HCT116 (cell line): ENCODE results near the gene DIS3L. TPM values are rescaled to one million over a fixed set of nuclear protein-coding genes. Genes with fewer than 3 reads are reported as not detected.
"Not testable (repeated sequence)": the region's sequence is repeated elsewhere in the genome, so short reads cannot be mapped to it uniquely, and the experiment has no call there.

ENCODE experiments used
- ATAC-seq: fragments of 200-7000 bp; cut with Tn5 transposase; 2 replicates; pipeline ENCODE4 v1.9.1; 2020; ENCODE audit warnings: mild to moderate bottlenecking, moderate library complexity
- BruUV-seq: library from RNA; stranded (reverse); fragments of 400-500 nt; replicated peaks from 2 replicates; lab custom pipeline; 2021; lab: Mats Ljungman, UMichigan
- CTCF ChIA-PET: fragments of 300-600 bp; sonication (Branson Sonifier 250); formaldehyde crosslinking; loops from one replicate; lab custom pipeline; 2021; ENCODE audit warnings: antibody characterized with exemption; lab: Charles Lee
- POLR2A ChIA-PET: fragments of 300-600, 350-600 bp; sonication (Branson Sonifier 250); formaldehyde crosslinking; loops from one replicate; lab custom pipeline; 2021; ENCODE audit warnings: antibody characterized with exemption; lab: Charles Lee
- RAD21 ChIA-PET, 2 experiments: fragments of 300-600 bp; sonication (Branson Sonifier 250); formaldehyde crosslinking; loops; one replicate each; lab custom pipeline; 2023; ENCODE audit warnings: low total read pairs in 2 of 2; ENCODE audit not compliant: uncharacterized antibody in 2 of 2, unreplicated experiment in 2 of 2, low non-redundant PET in 1 of 2; lab: Charles Lee
- DNase-seq: peaks from one replicate; pipeline ENCODE4 v3.0.0-alpha.2; 2010; ENCODE audit warnings: low read depth, low spot score
- H2AFZ ChIP-seq: fragments of 200-600 bp; shearing (Covaris generic), sonication (generic); 2 replicates; pipeline ENCODE4 v1.6.1; 2017; ENCODE audit warnings: low read depth, mixed run types, mixed read lengths, antibody characterized with exemption, low read length; ENCODE audit not compliant: poor library complexity, severe bottlenecking
- H3K27ac ChIP-seq: 2 replicates; pipeline ENCODE4 v1.5.1; 2012; ENCODE audit warnings: low read depth, low read length
- H3K27me3 ChIP-seq: fragments of 200-600 bp; sonication (generic); 2 replicates; pipeline ENCODE4 v1.6.1; 2016; ENCODE audit warnings: mixed run types, low read length, mixed read lengths; ENCODE audit not compliant: insufficient read depth
- H3K36me3 ChIP-seq, 2 experiments: fragments of 200-500 bp in 1 of 2; fragments of 200-600 bp in 1 of 2; sonication (Bioruptor generic) in 1 of 2; sonication (generic) in 1 of 2; 2 replicates each; pipeline versions ENCODE4 v1.5.1 to v1.6.1; 2014 to 2016; ENCODE audit warnings: low read length in 2 of 2, inconsistent platforms in 1 of 2, mixed read lengths in 1 of 2, mixed run types in 1 of 2; ENCODE audit not compliant: insufficient read depth in 2 of 2, control insufficient read depth in 1 of 2
- H3K4me1 ChIP-seq, 2 experiments: fragments of 200-600 bp in 1 of 2; sonication (generic) in 1 of 2; 2 replicates each; pipeline versions ENCODE4 v1.5.1 to v1.6.1; 2012 to 2017; ENCODE audit warnings: low read length in 2 of 2, inconsistent platforms in 1 of 2, mild to moderate bottlenecking in 1 of 2, mixed read lengths in 1 of 2, mixed run types in 1 of 2, moderate library complexity in 1 of 2; ENCODE audit not compliant: insufficient read depth in 2 of 2, control insufficient read depth in 1 of 2
- H3K4me2 ChIP-seq: fragments of 200-600 bp; sonication (generic); 2 replicates; pipeline ENCODE4 v1.6.1; 2017; ENCODE audit warnings: mixed run types, low read length, mixed read lengths
- H3K4me3 ChIP-seq, 2 experiments: fragments of 200-600 bp in 1 of 2; sonication (generic) in 1 of 2; replicated peaks in 1 of 2; 2 replicates each; pipeline ENCODE4 v1.5.1; 2011 to 2016; ENCODE audit warnings: low read length in 2 of 2, control low read depth in 1 of 2, low read depth in 1 of 2, mild to moderate bottlenecking in 1 of 2, mixed read lengths in 1 of 2, mixed run types in 1 of 2
- H3K79me2 ChIP-seq: fragments of 200-600 bp; sonication (generic); 2 replicates; pipeline ENCODE4 v1.6.1; 2017; ENCODE audit warnings: mild to moderate bottlenecking, mixed run types, low read length, moderate library complexity, mixed read lengths; ENCODE audit not compliant: insufficient read depth
- H3K9ac ChIP-seq: fragments of 200-600 bp; sonication (generic); 2 replicates; pipeline ENCODE4 v1.6.1; 2016; ENCODE audit warnings: low read length, mixed read lengths
- H3K9me2 ChIP-seq: fragments of 200-600 bp; sonication (generic), shearing (Covaris generic); 2 replicates; pipeline ENCODE4 v1.6.1; 2017; ENCODE audit warnings: mixed run types, mild to moderate bottlenecking, moderate library complexity; ENCODE audit not compliant: insufficient read depth
- H3K9me3 ChIP-seq, 2 experiments: fragments of 200-500 bp in 1 of 2; fragments of 200-600 bp in 1 of 2; sonication (Bioruptor generic) in 1 of 2; sonication (generic) in 1 of 2; 2 replicates each; pipeline ENCODE4 v1.6.1; 2014 to 2017; ENCODE audit warnings: low read length in 2 of 2, mixed read lengths in 2 of 2, inconsistent platforms in 1 of 2, low read depth in 1 of 2, mild to moderate bottlenecking in 1 of 2, mixed run types in 1 of 2, moderate library complexity in 1 of 2; ENCODE audit not compliant: control insufficient read depth in 1 of 2, insufficient read depth in 1 of 2
- H4K20me1 ChIP-seq: fragments of 200-600 bp; sonication (generic), shearing (Covaris generic); 2 replicates; pipeline ENCODE4 v1.6.1; 2017; ENCODE audit warnings: mixed run types, mild to moderate bottlenecking, moderate library complexity; ENCODE audit not compliant: insufficient read depth
- CBX3 ChIP-seq: IDR thresholded peaks from 2 replicates; pipeline ENCODE4 v1.6.1; 2012; ENCODE audit warnings: low read depth
- EZH2 ChIP-seq: fragments of 200-600 bp; sonication (generic); IDR thresholded peaks from 2 replicates; pipeline ENCODE4 v1.6.1; 2017; ENCODE audit warnings: antibody characterized with exemption, mixed run types
- JUND ChIP-seq: IDR thresholded peaks from 2 replicates; pipeline ENCODE4 v1.6.1; 2012
- REST ChIP-seq: IDR thresholded peaks from 2 replicates; pipeline ENCODE4 v1.6.1; 2012; ENCODE audit warnings: low read depth
- SIN3A ChIP-seq: IDR thresholded peaks from 2 replicates; pipeline ENCODE4 v1.6.1; 2012; ENCODE audit warnings: low read depth
- SP1 ChIP-seq: IDR thresholded peaks from 2 replicates; pipeline ENCODE4 v1.6.1; 2012; ENCODE audit warnings: low read depth
- ZBTB33 ChIP-seq: IDR thresholded peaks from 2 replicates; pipeline ENCODE4 v1.6.1; 2011; ENCODE audit warnings: mild to moderate bottlenecking, low read length, moderate library complexity; ENCODE audit not compliant: insufficient replicate concordance; ENCODE audit errors: extremely low read depth
- intact Hi-C: fragments of 100-400 bp; cut with micrococcal nuclease; formaldehyde crosslinking; loops from 2 replicates; pipeline ENCODE4 v1.10.0; 2022
- total RNA-seq: library from RNA; stranded (reverse); gene quantifications from one replicate; pipeline ENCODE4 v1.2.1, GENCODE V29; 2021; ENCODE audit not compliant: unreplicated experiment

DIS3L gene
- total RNA-seq, 1 experiment from 2014 or later: 32.2 TPM

DNA sequence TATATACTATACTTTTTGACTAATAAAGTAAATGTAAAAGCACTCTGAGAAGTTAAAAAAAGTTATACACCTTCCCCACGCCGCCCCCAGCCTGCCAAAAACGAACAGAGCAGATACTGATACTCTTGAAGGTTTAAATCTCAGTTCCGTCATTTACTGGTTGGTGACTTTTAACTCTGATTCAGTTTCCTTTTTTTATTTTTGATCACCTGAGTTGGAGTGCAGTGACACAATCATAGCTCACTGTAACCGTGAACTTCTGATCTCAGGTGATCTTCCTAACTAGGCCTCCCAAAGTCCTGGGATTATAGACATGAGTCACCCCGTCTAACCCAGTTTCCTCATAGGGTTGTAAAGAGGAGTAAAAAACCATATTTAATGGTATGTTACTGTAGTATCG lies 66.4 kb downstream of the DIS3L start (continued):
- TF ChIP-seq REST (no peak), SP1 (peak; percentile 55)

- H4K20me1 ChIP-seq, intact Hi-C loops, H3K79me2 ChIP-seq, H3K4me3 ChIP-seq, POLR2A ChIA-PET, H3K9ac ChIP-seq, ATAC-seq, H3K4me2 ChIP-seq, CTCF ChIA-PET, H3K36me3 ChIP-seq, DNase-seq, H3K9me2 ChIP-seq, H3K9me3 ChIP-seq, H3K27ac ChIP-seq, BruUV-seq, H3K27me3 ChIP-seq, RAD21 ChIA-PET, H2AFZ ChIP-seq: not testable (repeated sequence)
- H3K4me1 ChIP-seq: peaks cover 12 to 18% of the 10 kb centered on the region in 2 experiments
These were observed 68.5 kb downstream of the DIS3L start for GRCh38 chr15:66361745-66362460.

- H3K4me1 ChIP-seq: peaks cover 9 to 13% of the 10 kb centered on the region in 2 experiments
- ATAC-seq: no peak
- intact Hi-C loops: no loop called here
- H3K9me3 ChIP-seq: no peaks in the 10 kb centered on the region
- no peak overlapping the region for H3K4me2 ChIP-seq
- no TSS peak for BruUV-seq
- no peak overlapping the region for H3K4me3 ChIP-seq
- H3K27me3 ChIP-seq: no peaks in the 10 kb centered on the region
- no peak for DNase-seq
- no peaks in the 10 kb centered on the region for H3K9me2 ChIP-seq
- H3K27ac ChIP-seq: no peak overlapping the region
- POLR2A ChIA-PET: no interaction called here
- H2AFZ ChIP-seq: no peak overlapping the region
- H3K79me2 ChIP-seq: no peaks in the 10 kb centered on the region
- no peak overlapping the region for H3K9ac ChIP-seq
- H4K20me1 ChIP-seq: no peaks in the 10 kb centered on the region
- RAD21 ChIA-PET: no interaction called here
- H3K36me3 ChIP-seq: no peaks in the 10 kb centered on the region
- CTCF ChIA-PET: no interaction called here
- TF ChIP-seq EZH2 (no peak), CBX3 (no peak), REST (no peak), SIN3A (no peak), JUND (no peak), SP1 (no peak), ZBTB33 (no peak)
These were observed 69.4 kb downstream of the DIS3L start for GRCh38 chr15:66362776-66363175.
